K562 (cell line): ENCODE measurements around the gene PLD6. TPM values are rescaled to one million over a fixed set of nuclear protein-coding genes. Genes with fewer than 3 reads are reported as not detected.

Experiments used
- ATAC-seq: fragments of 200-7000 bp; cut with Tn5 transposase; 3 replicates; pipeline ENCODE4 v1.9.1; 2020; ENCODE audit warnings: moderate library complexity
- BruUV-seq: library from RNA; stranded (reverse); fragments of 400-500 nt; replicated peaks from 2 replicates; lab custom pipeline; 2021; lab: Mats Ljungman, UMichigan
- CTCF ChIA-PET: fragments of 300-600 bp; formaldehyde crosslinking; extraction: SDS; loops from one replicate; lab custom pipeline; 2021; ENCODE audit warnings: low intra/inter-chr PET ratio; lab: Yijun Ruan, JAX
- POLR2A ChIA-PET: fragments of 300-600, 350-650 bp; sonication (Branson Sonifier 250); formaldehyde crosslinking; extraction: SDS; loops from one replicate; lab custom pipeline; 2021; ENCODE audit warnings: antibody characterized with exemption, inconsistent platforms; lab: Yijun Ruan, JAX
- DNase-seq, 4 experiments: peaks; one replicate each; pipeline versions ENCODE4 v3.0.0 to v3.0.0-alpha.2; 2011 to 2018; ENCODE audit warnings: low spot score in 3 of 4, mixed read lengths in 3 of 4; ENCODE audit errors: extremely low read depth in 1 of 4
- FAIRE-seq: peaks from 2 replicates; lab custom pipeline; 2011; peaks lifted over from hg19 to GRCh38; lab: Jason Lieb, UNC
- H2AFZ ChIP-seq: 2 replicates; pipeline ENCODE4 v1.6.0; 2011; ENCODE audit warnings: low read depth, low read length, control low read depth, inconsistent platforms
- H3K27ac ChIP-seq: fragments of 200-600 bp; 3 replicates; pipeline ENCODE4 v1.8.0; 2011; ENCODE audit warnings: low read depth, mild to moderate bottlenecking, control low read depth, inconsistent platforms, low read length, moderate library complexity, mixed read lengths; ENCODE audit errors: extremely low read depth
- H3K27me3 ChIP-seq, 2 experiments: fragments of 300-600 bp in 1 of 2; 2 replicates in 1 of 2; 3 replicates in 1 of 2; pipeline versions ENCODE4 v1.6.0 to v1.8.0; 2011; ENCODE audit warnings: inconsistent platforms in 2 of 2, low read length in 2 of 2, mild to moderate bottlenecking in 1 of 2, mixed read lengths in 1 of 2, moderate library complexity in 1 of 2; ENCODE audit not compliant: control insufficient read depth in 2 of 2, insufficient read depth in 2 of 2
- H3K36me3 ChIP-seq: fragments of 300-600 bp; 3 replicates; pipeline ENCODE4 v1.8.0; 2011; ENCODE audit warnings: mild to moderate bottlenecking, low read length, inconsistent platforms; ENCODE audit not compliant: control insufficient read depth, insufficient read depth
- H3K4me1 ChIP-seq, 2 experiments: fragments of 200-600 bp in 1 of 2; replicated peaks in 1 of 2; 2 replicates in 1 of 2; 3 replicates in 1 of 2; pipeline versions ENCODE4 v1.5.1 to v1.8.0; 2011; ENCODE audit warnings: inconsistent platforms in 2 of 2, low read length in 2 of 2, mild to moderate bottlenecking in 1 of 2, mixed read lengths in 1 of 2, moderate library complexity in 1 of 2; ENCODE audit not compliant: control insufficient read depth in 2 of 2, insufficient read depth in 2 of 2
- H3K4me2 ChIP-seq: 2 replicates; pipeline ENCODE4 v1.6.1; 2011; ENCODE audit warnings: low read length, control low read depth, inconsistent platforms, mixed read lengths; ENCODE audit not compliant: insufficient read depth
- H3K4me3 ChIP-seq: fragments of 200-600 bp; sonication (generic), shearing (Covaris generic); 2 replicates; pipeline ENCODE4 v1.5.1; 2016; ENCODE audit warnings: control low read depth, inconsistent platforms
- H3K79me2 ChIP-seq: fragments of 200-600 bp; 3 replicates; pipeline ENCODE4 v1.8.0; 2011; ENCODE audit warnings: low read length, inconsistent platforms; ENCODE audit not compliant: control insufficient read depth, insufficient read depth
- H3K9ac ChIP-seq, 2 experiments: 2 replicates each; pipeline versions ENCODE4 v1.6.0 to v1.6.1; 2011; ENCODE audit warnings: low read depth in 2 of 2, low read length in 2 of 2, control low read depth in 1 of 2, inconsistent platforms in 1 of 2, mild to moderate bottlenecking in 1 of 2, mixed read lengths in 1 of 2; ENCODE audit not compliant: insufficient read depth in 1 of 2
- H3K9me1 ChIP-seq: one replicate; pipeline ENCODE4 v1.6.0; 2011; ENCODE audit warnings: inconsistent platforms, mild to moderate bottlenecking, low read length, moderate library complexity; ENCODE audit not compliant: control insufficient read depth, insufficient read depth
- H3K9me3 ChIP-seq: replicated peaks from 2 replicates; pipeline ENCODE4 v1.5.1; 2011; ENCODE audit warnings: low read depth, low read length, inconsistent platforms; ENCODE audit not compliant: control insufficient read depth, insufficient read depth
- H4K20me1 ChIP-seq: replicated peaks from 2 replicates; pipeline ENCODE4 v1.6.1; 2011; ENCODE audit warnings: low read length, inconsistent platforms, mixed read lengths; ENCODE audit not compliant: control insufficient read depth, insufficient read depth
- ELF4 ChIP-seq: fragments of 450-650 bp; formaldehyde crosslinking; IDR thresholded peaks from 2 replicates; pipeline ENCODE4 v1.4.0; 2022; ENCODE audit warnings: missing genetic modification characterization
- HNRNPLL ChIP-seq: fragments of 200-400 bp; formaldehyde crosslinking; IDR thresholded peaks from 2 replicates; pipeline ENCODE4 v1.6.1; 2017; ENCODE audit warnings: low read length, low read depth, mild to moderate bottlenecking; ENCODE audit not compliant: poor library complexity, severe bottlenecking
- NRF1 ChIP-seq, 2 experiments: fragments of 450-650 bp; IDR thresholded peaks in 1 of 2; conservative IDR thresholded peaks in 1 of 2; 2 replicates each; pipeline ENCODE4 v1.6.1; 2014; ENCODE audit warnings: mild to moderate bottlenecking in 2 of 2
- RBBP5 ChIP-seq: fragments of 200-600 bp; sonication (generic); IDR thresholded peaks from 2 replicates; pipeline ENCODE4 v1.6.1; 2012; ENCODE audit warnings: borderline replicate concordance, mild to moderate bottlenecking, low read length, control low read depth, inconsistent platforms; ENCODE audit not compliant: insufficient read depth, poor library complexity, severe bottlenecking
- SIN3A ChIP-seq, 2 experiments: fragments of 150-350 bp in 1 of 2; IDR thresholded peaks; 2 replicates each; pipeline ENCODE4 v1.6.1; 2011 to 2016; ENCODE audit warnings: borderline replicate concordance in 2 of 2, low read depth in 2 of 2, low read length in 2 of 2, mild to moderate bottlenecking in 2 of 2, moderate library complexity in 2 of 2; ENCODE audit not compliant: control insufficient read depth in 1 of 2
- ZFX ChIP-seq: sonication (generic); formaldehyde crosslinking; IDR thresholded peaks from 2 replicates; pipeline ENCODE4 v1.8.0; 2022; ENCODE audit warnings: mild to moderate bottlenecking, missing genetic modification reagents, moderate library complexity
- ZNF124 ChIP-seq: sonication (generic); formaldehyde crosslinking; IDR thresholded peaks from 2 replicates; pipeline ENCODE4 v1.8.1; 2022; ENCODE audit warnings: missing genetic modification reagents
- WGBS: fragments of 100-300 bp; shearing (Covaris generic); methylation state at CpG from one replicate; pipeline ENCODE4 v1.1.6; 2016; ENCODE audit warnings: low coverage, mixed read lengths; ENCODE audit not compliant: insufficient coverage; ENCODE audit errors: missing lambda C conversion rate; 5-methylcytosine and 5-hydroxymethylcytosine counted together
- in situ Hi-C: fragments of 300-500 bp; cut with MboI; formaldehyde crosslinking; loops from 4 replicates; pipeline ENCODE4 v1.15.0; 2018; ENCODE audit warnings: inconsistent platforms, mixed read lengths
- intact Hi-C: fragments of 100-400 bp; cut with micrococcal nuclease; formaldehyde crosslinking; loops from 2 replicates; pipeline ENCODE4 v1.14.2; 2022
- polyA plus RNA-seq, 8 experiments: library from polyadenylated mRNA; depleted of rRNA in 4 of 8; stranded (reverse) in 5 of 8; unstranded in 3 of 8; fragments of >200 nt; fragmentation: Nextera tagmentation in 2 of 8; fragmentation: Illumina TruSeq in 1 of 8; extraction: Ambion mirVana in 2 of 8; extraction: Trizol in 1 of 8; gene quantifications; 2 replicates each; pipeline versions ENCODE4 v1.2.1 to v1.2.3, GENCODE V29; 2011 to 2014; ENCODE audit warnings: inconsistent platforms in 1 of 8, missing spikeins in 1 of 8
- total RNA-seq, 7 experiments: library from RNA; depleted of rRNA in 6 of 7; stranded (reverse); fragments of >200 nt in 6 of 7; fragmentation: Illumina TruSeq in 2 of 7; extraction: Trizol in 2 of 7; gene quantifications; 2 replicates each; pipeline versions ENCODE4 v1.2.1 to v1.2.3, GENCODE V29; 2011 to 2021; ENCODE audit warnings: low replicate concordance in 1 of 7
- TF ChIP-seq, protein P1 (sequence below), 2 experiments: IDR thresholded peaks; 2 replicates each; pipeline ENCODE4 v1.6.1; 2011; ENCODE audit warnings: borderline replicate concordance in 1 of 2, control low read depth in 1 of 2, low read depth in 1 of 2, low read length in 1 of 2, mild to moderate bottlenecking in 1 of 2, mixed read lengths in 1 of 2, moderate library complexity in 1 of 2; ENCODE audit not compliant: insufficient read depth in 1 of 2, insufficient read length in 1 of 2, poor library complexity in 1 of 2, severe bottlenecking in 1 of 2; ENCODE audit errors: extremely low read depth in 1 of 2
- TF ChIP-seq, protein P2 (sequence below): sonication (generic); formaldehyde crosslinking; IDR thresholded peaks from 2 replicates; pipeline ENCODE4 v1.8.0; 2022; ENCODE audit warnings: missing genetic modification reagents, mild to moderate bottlenecking, moderate library complexity, borderline replicate concordance

PLD6 gene
- total and polyA plus RNA-seq, 9 of the 15 experiments (the other 6 are each of a cell fraction or from before 2014, with no cell fraction given), result 3.6 to 15.6 (median 10.0) TPM

DNA sequence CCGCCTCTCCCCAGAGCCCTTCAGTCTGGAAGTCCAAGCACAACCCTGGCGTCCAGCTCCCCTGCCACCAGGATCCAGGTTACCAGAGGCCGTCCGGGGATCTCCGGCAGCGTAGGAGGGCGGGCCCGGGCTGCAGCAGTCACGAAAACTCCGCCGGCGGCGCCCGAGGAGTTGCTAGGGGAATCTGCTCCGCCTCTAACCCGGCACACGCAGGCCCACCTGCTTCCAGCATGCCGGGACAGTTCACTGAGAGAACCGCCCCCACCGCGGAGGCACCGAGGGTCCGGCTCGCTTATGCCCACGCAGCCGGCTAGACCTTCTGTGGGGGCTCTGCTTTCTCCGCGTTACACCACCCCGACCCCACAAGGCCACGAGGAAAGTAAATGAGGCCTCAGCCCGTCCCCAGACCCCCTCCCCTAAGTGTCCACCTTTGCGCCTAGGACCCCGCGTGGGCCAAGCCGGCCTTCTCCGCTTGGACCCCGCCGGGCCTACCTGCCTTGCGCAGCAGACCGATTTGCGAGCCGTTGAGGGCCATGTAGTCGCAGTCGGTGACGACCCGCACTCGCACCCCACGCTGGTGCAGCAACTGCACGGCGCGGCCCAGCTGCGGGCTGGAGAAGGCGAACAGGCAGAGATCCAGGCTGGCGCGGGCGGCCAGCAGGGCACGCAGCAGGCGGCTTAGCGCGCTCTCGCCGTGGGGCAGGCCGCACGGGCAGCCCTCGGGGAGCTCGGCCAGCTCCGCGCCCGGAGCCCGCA lies 587 bp downstream of the PLD6 start:
- ATAC-seq (peak; percentile 84), DNase-seq (peak; percentile 63 to 67 (median 66)), FAIRE-seq (no peak)
- Histone ChIP-seq H3K4me3 (peak overlapping the region; percentile 66), H3K4me2 (peak overlapping the region; percentile 84), H4K20me1 (no peaks in the 10 kb centered on the region), H3K79me2 (peaks cover 47% of the 10 kb centered on the region), H3K4me1 (peaks cover 10 to 39% of the 10 kb centered on the region in 2 experiments; a peak in 4 of 5 replicates), H3K27me3 (no peaks in the 10 kb centered on the region), H3K9me3 (no peaks in the 10 kb centered on the region), H3K27ac (peak overlapping the region; percentile 92), H3K9ac (peak overlapping the region; percentile 88 to 97), H3K36me3 (peaks cover 42% of the 10 kb centered on the region; the same call in 2 of the 3 replicates), H2AFZ (peak overlapping the region; percentile 94), H3K9me1 (no peaks in the 10 kb centered on the region)
- WGBS, result under 1% methylated on average over 45 of the region's 70 CpGs
- TSS peak; percentile 55 for BruUV-seq
- intact Hi-C loops, result loop anchor here (2.0 kb wide), 1 partner anchor 75 kb away; the partner anchor contains the start of gene COPS3
- ChIA-PET POLR2A (no interaction called here), CTCF (interaction anchor here (0.6 kb wide), 1 partner anchor 436 kb away, joined by 5 read pairs; no protein-coding TSS in a partner anchor)
- in situ Hi-C loops, result no loop called here
- TF ChIP-seq ZNF124 (CRISPR knock-in tag), result 0 out of 2 replicates have a peak, but pooled peaks have one; percentile 3
- peak in 1 of 2 experiments; percentile 56; a peak in 1 of 4 replicates for TF ChIP-seq SIN3A (IDR thresholded peaks at IDR 0.05; ENCODE audit: borderline replicate concordance in 2 of 2, control insufficient read depth in 1 of 2, low read depth in 2 of 2, low read length in 2 of 2)
- TF ChIP-seq NRF1 (conservative IDR thresholded peaks at IDR 0.05 in 1 of 2, IDR thresholded peaks at IDR 0.05 in 1 of 2), result peak in 1 of 2 experiments; percentile 41; a peak in 1 of 4 replicates
- TF ChIP-seq, protein P1, sequence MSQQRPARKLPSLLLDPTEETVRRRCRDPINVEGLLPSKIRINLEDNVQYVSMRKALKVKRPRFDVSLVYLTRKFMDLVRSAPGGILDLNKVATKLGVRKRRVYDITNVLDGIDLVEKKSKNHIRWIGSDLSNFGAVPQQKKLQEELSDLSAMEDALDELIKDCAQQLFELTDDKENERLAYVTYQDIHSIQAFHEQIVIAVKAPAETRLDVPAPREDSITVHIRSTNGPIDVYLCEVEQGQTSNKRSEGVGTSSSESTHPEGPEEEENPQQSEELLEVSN (IDR thresholded peaks at IDR 0.05; ENCODE audit: borderline replicate concordance in 1 of 2, extremely low read depth in 1 of 2, insufficient read depth in 1 of 2, insufficient read length in 1 of 2, low read depth in 1 of 2, low read length in 1 of 2, poor library complexity in 1 of 2, severe bottlenecking in 1 of 2), result peak in 1 of 2 experiments; percentile 40
- TF ChIP-seq, protein P2, sequence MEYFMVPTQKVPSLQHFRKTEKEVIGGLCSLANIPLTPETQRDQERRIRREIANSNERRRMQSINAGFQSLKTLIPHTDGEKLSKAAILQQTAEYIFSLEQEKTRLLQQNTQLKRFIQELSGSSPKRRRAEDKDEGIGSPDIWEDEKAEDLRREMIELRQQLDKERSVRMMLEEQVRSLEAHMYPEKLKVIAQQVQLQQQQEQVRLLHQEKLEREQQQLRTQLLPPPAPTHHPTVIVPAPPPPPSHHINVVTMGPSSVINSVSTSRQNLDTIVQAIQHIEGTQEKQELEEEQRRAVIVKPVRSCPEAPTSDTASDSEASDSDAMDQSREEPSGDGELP (CRISPR knock-in tag), result peak; percentile 51; the same call in 1 of the 2 replicates
- no peak for TF ChIP-seq ELF4 (CRISPR knock-in tag)
- TF ChIP-seq HNRNPLL, result peak; percentile 84
- TF ChIP-seq RBBP5, result peak; percentile 69
- TF ChIP-seq ZFX (CRISPR knock-in tag), result peak; percentile 70
